Osteoblast (primary cell): ENCODE results near the gene CHRM1. TPM values are rescaled to one million over a fixed set of nuclear protein-coding genes. Genes with fewer than 3 reads are reported as not detected.

ENCODE experiments used
- DNase-seq: peaks from one replicate; pipeline ENCODE4 v3.0.0; 2011; ENCODE audit warnings: low spot score, mixed read lengths; ENCODE audit not compliant: insufficient read length; ENCODE audit errors: missing footprints
- H2AFZ ChIP-seq: 2 replicates; pipeline ENCODE4 v1.6.0; 2011; ENCODE audit warnings: mild to moderate bottlenecking, low read length
- H3K27ac ChIP-seq: 2 replicates; pipeline ENCODE4 v1.5.1; 2011; ENCODE audit warnings: mild to moderate bottlenecking, low read depth, low read length, moderate library complexity
- H3K27me3 ChIP-seq: 2 replicates; pipeline ENCODE4 v1.6.0; 2012; ENCODE audit warnings: mild to moderate bottlenecking, control low read depth, inconsistent platforms, low read length, moderate library complexity; ENCODE audit not compliant: insufficient read depth
- H3K36me3 ChIP-seq: 2 replicates; pipeline ENCODE4 v1.5.1; 2011; ENCODE audit warnings: mild to moderate bottlenecking, low read length, control low read depth, moderate library complexity; ENCODE audit not compliant: insufficient read depth
- H3K4me1 ChIP-seq: 2 replicates; pipeline ENCODE4 v1.5.1; 2011; ENCODE audit warnings: mild to moderate bottlenecking, low read length, control low read depth, moderate library complexity; ENCODE audit not compliant: insufficient read depth
- H3K4me2 ChIP-seq: 2 replicates; pipeline ENCODE4 v1.6.0; 2011; ENCODE audit warnings: mild to moderate bottlenecking, low read length; ENCODE audit not compliant: insufficient read depth
- H3K4me3 ChIP-seq: fragments of 200-600 bp; sonication (generic); 3 replicates; pipeline ENCODE4 v1.5.1; 2012; ENCODE audit warnings: mild to moderate bottlenecking, low read length, inconsistent platforms; ENCODE audit not compliant: insufficient read depth
- H3K79me2 ChIP-seq: 2 replicates; pipeline ENCODE4 v1.6.0; 2012; ENCODE audit warnings: mild to moderate bottlenecking, low read length, control low read depth, inconsistent platforms; ENCODE audit not compliant: insufficient read depth
- H3K9me3 ChIP-seq: 2 replicates; pipeline ENCODE4 v1.5.1; 2011; ENCODE audit warnings: low read depth, low read length, control low read depth
- H4K20me1 ChIP-seq: 2 replicates; pipeline ENCODE4 v1.6.0; 2012; ENCODE audit warnings: mild to moderate bottlenecking, low read length, control low read depth; ENCODE audit not compliant: insufficient read depth
- CTCF ChIP-seq: IDR thresholded peaks from 2 replicates; pipeline ENCODE4 v1.5.1; 2011; ENCODE audit warnings: mild to moderate bottlenecking, low read depth, low read length, moderate library complexity; ENCODE audit errors: extremely low read depth
- total RNA-seq: library from RNA; depleted of rRNA; stranded (reverse); fragments of >200 nt; gene quantifications from 2 replicates; pipeline ENCODE4 v1.2.3, GENCODE V29; 2012

CHRM1 gene
- total RNA-seq, 1 donor: not detected

GRCh38 chr11:62919476-62919875 is 1.7 kb downstream of the CHRM1 start:
- Histone ChIP-seq H4K20me1 (no peaks in the 10 kb centered on the region), H3K4me2 (no peak overlapping the region), H2AFZ (no peak overlapping the region), H3K36me3 (no peaks in the 10 kb centered on the region), H3K27me3 (peaks cover 31% of the 10 kb centered on the region), H3K9me3 (no peaks in the 10 kb centered on the region), H3K4me3 (no peak overlapping the region), H3K27ac (no peak overlapping the region), H3K79me2 (no peaks in the 10 kb centered on the region), H3K4me1 (peaks cover 10% of the 10 kb centered on the region)
- DNase-seq: peak; percentile 17
- TF ChIP-seq CTCF: no peak

- Histone ChIP-seq H3K4me2 (no peak overlapping the region), H3K79me2 (no peaks in the 10 kb centered on the region), H3K36me3 (no peaks in the 10 kb centered on the region), H3K4me3 (no peak overlapping the region), H3K27me3 (peaks cover 23% of the 10 kb centered on the region), H3K9me3 (no peaks in the 10 kb centered on the region), H4K20me1 (no peaks in the 10 kb centered on the region), H2AFZ (no peak overlapping the region), H3K4me1 (peaks cover 4% of the 10 kb centered on the region), H3K27ac (no peak overlapping the region)
- peak; percentile 94 for DNase-seq
- TF ChIP-seq CTCF: no peak
Measured at GRCh38 chr11:62918531-62918930, 2.6 kb downstream of the CHRM1 start.

GRCh38 chr11:62917906-62918502 is 3.2 kb downstream of the CHRM1 start:
- Histone ChIP-seq H3K9me3 (no peaks in the 10 kb centered on the region), H3K4me1 (peaks cover 3% of the 10 kb centered on the region)

GRCh38 chr11:62914416-62914815 is 6.7 kb downstream of the CHRM1 start:
- H3K27ac ChIP-seq: no peak overlapping the region
- no peaks in the 10 kb centered on the region for H3K9me3 ChIP-seq
- TF ChIP-seq CTCF: no peak
- H2AFZ ChIP-seq: no peak overlapping the region
- peak; percentile 72 for DNase-seq
- H3K4me3 ChIP-seq: no peak overlapping the region
- H4K20me1 ChIP-seq: no peaks in the 10 kb centered on the region
- H3K79me2 ChIP-seq: no peaks in the 10 kb centered on the region
- H3K4me2 ChIP-seq: no peak overlapping the region
- no peaks in the 10 kb centered on the region for H3K36me3 ChIP-seq
- H3K27me3 ChIP-seq: peaks cover 2% of the 10 kb centered on the region
- H3K4me1 ChIP-seq: peaks cover under 1% of the 10 kb centered on the region

More at GRCh38 chr11:62917906-62918502, 3.2 kb downstream of the CHRM1 start:
- Histone ChIP-seq H2AFZ (no peak overlapping the region), H3K4me2 (no peak overlapping the region), H3K27ac (no peak overlapping the region), H3K79me2 (no peaks in the 10 kb centered on the region), H3K27me3 (peaks cover 19% of the 10 kb centered on the region), H3K4me3 (no peak overlapping the region), H4K20me1 (no peaks in the 10 kb centered on the region), H3K36me3 (no peaks in the 10 kb centered on the region)
- no peak for TF ChIP-seq CTCF
- peak; percentile 51 for DNase-seq
